ENCODE measurements around the gene GMFB. TPM values are rescaled to one million over a fixed set of nuclear protein-coding genes. Genes with fewer than 3 reads are reported as not detected.
"Not testable (repeated sequence)": the region's sequence is repeated elsewhere in the genome, so short reads cannot be mapped to it uniquely, and the experiment has no call there.

GMFB gene
- total RNA-seq, 1 donor from 2014 or later, result 71.9 TPM

DNA sequence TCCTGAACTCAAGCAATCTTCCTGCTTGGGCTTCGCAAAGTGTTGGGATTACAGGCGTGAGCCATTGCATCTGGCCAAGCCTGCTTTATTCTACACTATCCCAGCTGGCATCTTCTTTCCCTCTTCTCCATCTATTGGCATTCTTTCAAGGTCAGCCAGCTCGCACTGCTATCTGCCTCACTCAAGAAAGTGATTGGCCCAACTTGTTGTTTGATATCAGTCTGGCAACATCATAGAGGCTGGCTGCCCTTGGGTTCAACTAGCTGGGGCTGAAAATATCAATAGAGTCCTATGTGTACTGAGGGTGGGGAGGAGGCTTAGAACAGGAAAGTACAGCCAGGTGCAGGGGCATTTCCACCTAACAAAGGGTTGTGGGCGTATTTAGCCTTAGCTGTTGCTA lies 17.1 kb downstream of the GMFB start:
- DNase-seq (ENCODE audit: low read depth), result no peak
- H3K27me3 ChIP-seq (ENCODE audit: control insufficient read depth, insufficient read depth, low read length), result no peaks in the 10 kb centered on the region
- no peaks in the 10 kb centered on the region for H3K36me3 ChIP-seq (ENCODE audit: control insufficient read depth, insufficient read depth, low read length)
- no peak for TF ChIP-seq CTCF (IDR thresholded peaks at IDR 0.05; ENCODE audit: insufficient read depth, low read length, poor library complexity, severe bottlenecking)
- no peak overlapping the region for H3K4me3 ChIP-seq (ENCODE audit: low read depth, low read length)

GRCh38 chr14:54470701-54471100 lies 18.1 kb downstream of the GMFB start:
- H3K4me3 ChIP-seq (ENCODE audit: low read depth, low read length), result no peak overlapping the region
- TF ChIP-seq CTCF (IDR thresholded peaks at IDR 0.05; ENCODE audit: insufficient read depth, low read length, poor library complexity, severe bottlenecking), result no peak
- no peaks in the 10 kb centered on the region for H3K27me3 ChIP-seq (ENCODE audit: control insufficient read depth, insufficient read depth, low read length)
- H3K36me3 ChIP-seq (ENCODE audit: control insufficient read depth, insufficient read depth, low read length), result no peaks in the 10 kb centered on the region
- no peak for DNase-seq (ENCODE audit: low read depth)

- no peak for TF ChIP-seq CTCF (IDR thresholded peaks at IDR 0.05; ENCODE audit: insufficient read depth, low read length, poor library complexity, severe bottlenecking)
- no peak for DNase-seq (ENCODE audit: low read depth)
- no peak overlapping the region for H3K4me3 ChIP-seq (ENCODE audit: low read depth, low read length)
- no peaks in the 10 kb centered on the region for H3K27me3 ChIP-seq (ENCODE audit: control insufficient read depth, insufficient read depth, low read length)
- no peaks in the 10 kb centered on the region for H3K36me3 ChIP-seq (ENCODE audit: control insufficient read depth, insufficient read depth, low read length)
These were observed 21.5 kb downstream of the GMFB start for GRCh38 chr14:54467280-54467679.

DNA sequence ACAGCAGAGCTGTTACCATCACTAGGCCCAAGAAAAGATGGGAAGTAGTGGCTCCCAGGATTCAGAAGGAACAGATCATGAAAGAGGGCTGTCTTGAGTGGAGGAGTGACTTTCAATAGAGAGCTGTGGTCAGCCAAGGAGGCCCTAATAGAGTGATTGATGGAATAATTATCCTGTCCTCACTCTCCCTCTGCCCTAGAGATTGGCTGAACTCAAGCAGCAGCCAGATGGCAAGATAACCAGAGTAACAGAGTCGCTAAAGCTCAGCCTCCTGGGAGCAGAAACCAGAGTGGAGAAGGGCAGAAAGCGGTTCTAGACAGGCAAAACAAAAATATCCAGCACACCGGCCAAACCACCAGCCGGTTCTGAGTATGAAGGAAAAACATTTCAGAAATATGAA lies 23.1 kb downstream of the GMFB start:
- Histone ChIP-seq H3K36me3 (ENCODE audit: control insufficient read depth, insufficient read depth, low read length) (no peaks in the 10 kb centered on the region), H3K4me3 (ENCODE audit: low read depth, low read length) (no peak overlapping the region), H3K27me3 (ENCODE audit: control insufficient read depth, insufficient read depth, low read length) (no peaks in the 10 kb centered on the region)
- no peak for DNase-seq (ENCODE audit: low read depth)
- TF ChIP-seq CTCF (IDR thresholded peaks at IDR 0.05; ENCODE audit: insufficient read depth, low read length, poor library complexity, severe bottlenecking), result no peak

- DNase-seq (ENCODE audit: low read depth), result no peak
- Histone ChIP-seq H3K27me3 (ENCODE audit: control insufficient read depth, insufficient read depth, low read length) (no peaks in the 10 kb centered on the region), H3K4me3 (ENCODE audit: low read depth, low read length) (no peak overlapping the region), H3K36me3 (ENCODE audit: control insufficient read depth, insufficient read depth, low read length) (no peaks in the 10 kb centered on the region)
- no peak for TF ChIP-seq CTCF (IDR thresholded peaks at IDR 0.05; ENCODE audit: insufficient read depth, low read length, poor library complexity, severe bottlenecking)
These were observed 26.7 kb downstream of the GMFB start for GRCh38 chr14:54462048-54462447.

- no peak for TF ChIP-seq CTCF (IDR thresholded peaks at IDR 0.05; ENCODE audit: insufficient read depth, low read length, poor library complexity, severe bottlenecking)
- no peaks in the 10 kb centered on the region for H3K36me3 ChIP-seq (ENCODE audit: control insufficient read depth, insufficient read depth, low read length)
- H3K27me3 ChIP-seq (ENCODE audit: control insufficient read depth, insufficient read depth, low read length), result no peaks in the 10 kb centered on the region
- H3K4me3 ChIP-seq (ENCODE audit: low read depth, low read length), result no peak overlapping the region
- no peak for DNase-seq (ENCODE audit: low read depth)
These were observed 29.7 kb downstream of the GMFB start for GRCh38 chr14:54459106-54459505.

DNA sequence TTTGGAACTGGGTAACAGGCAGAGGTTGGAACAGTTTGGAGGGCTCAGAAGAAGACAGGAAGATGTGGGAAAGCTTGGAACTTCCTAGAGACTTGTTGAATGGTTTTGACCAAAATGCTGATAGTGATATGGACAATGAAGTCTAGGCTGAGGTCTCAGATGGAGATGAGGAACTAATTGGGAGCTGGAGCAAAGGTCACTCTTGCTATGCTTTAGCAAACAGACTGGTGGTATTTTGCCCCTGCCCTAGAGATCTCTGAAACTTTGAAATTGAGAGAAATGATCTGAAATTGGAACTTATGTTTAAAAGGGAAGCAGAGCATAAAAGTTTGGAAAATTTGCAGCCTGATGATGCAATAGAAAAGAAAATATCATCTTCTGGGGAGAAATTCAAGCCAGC lies 30.2 kb downstream of the GMFB start:
- not testable (repeated sequence) for H3K27me3 ChIP-seq (ENCODE audit: control insufficient read depth, insufficient read depth, low read length); H3K36me3 ChIP-seq (ENCODE audit: control insufficient read depth, insufficient read depth, low read length); DNase-seq (ENCODE audit: low read depth); H3K4me3 ChIP-seq (ENCODE audit: low read depth, low read length)
